GM21619 (cell line): ENCODE results near the gene TAS2R60.
A peak's percentile ranks its signal among the peaks of the same experiment; 100 is the strongest.

ENCODE experiments used
- ATAC-seq: cut with Tn5 transposase; IDR thresholded peaks from one replicate; pipeline ENCODE4 v1.9.1; 2021; ENCODE audit not compliant: unreplicated experiment

TAS2R60 gene

GRCh38 chr7:143437578-143437977, 5.7 kb upstream of the TAS2R60 start:
- ATAC-seq = peak; percentile 42

DNA sequence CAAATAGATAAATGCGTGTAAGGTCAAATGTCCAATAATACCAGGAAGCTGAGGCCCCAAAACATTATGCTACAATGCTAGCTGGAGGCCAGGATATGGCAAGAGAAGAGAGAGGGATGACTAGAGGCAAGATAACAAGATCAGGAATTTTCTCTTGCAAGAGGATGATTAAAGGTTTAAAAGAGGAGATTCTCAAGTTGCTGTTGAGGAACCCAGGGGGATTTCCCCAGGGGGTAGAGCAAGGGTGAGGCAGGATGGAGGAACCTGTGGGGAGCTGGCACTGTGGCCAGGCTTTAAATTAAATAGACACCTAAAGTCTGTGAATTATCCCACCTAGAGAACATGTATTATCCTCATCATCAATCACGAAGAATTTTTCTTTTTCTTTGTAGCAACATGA, 3.4 kb upstream of the TAS2R60 start:
- no peak for ATAC-seq

- ATAC-seq = no peak
Observed at GRCh38 chr7:143444063-143444782, 970 bp downstream of the TAS2R60 start.

GRCh38 chr7:143444785-143445184, 1.5 kb downstream of the TAS2R60 start:
- no peak for ATAC-seq

DNA sequence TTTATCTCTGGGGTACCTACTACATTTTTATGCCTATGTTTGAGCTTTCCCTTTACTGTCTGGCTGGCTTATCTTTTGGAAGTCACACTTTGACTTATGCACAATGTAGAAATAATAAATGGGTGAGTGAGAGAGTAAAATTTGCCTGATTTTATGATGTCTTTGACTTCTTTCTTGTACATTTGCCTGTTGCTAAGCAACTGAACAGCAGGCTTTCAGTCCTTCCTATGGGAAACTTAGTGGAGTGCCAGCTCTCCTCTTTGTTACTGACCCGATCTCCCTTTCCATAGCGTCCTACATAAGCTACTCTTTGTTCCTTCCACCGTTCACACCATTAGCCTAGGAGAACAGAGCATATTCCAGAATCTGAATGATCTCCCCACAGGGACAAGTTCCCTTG, 4.2 kb downstream of the TAS2R60 start:
- no peak for ATAC-seq

DNA sequence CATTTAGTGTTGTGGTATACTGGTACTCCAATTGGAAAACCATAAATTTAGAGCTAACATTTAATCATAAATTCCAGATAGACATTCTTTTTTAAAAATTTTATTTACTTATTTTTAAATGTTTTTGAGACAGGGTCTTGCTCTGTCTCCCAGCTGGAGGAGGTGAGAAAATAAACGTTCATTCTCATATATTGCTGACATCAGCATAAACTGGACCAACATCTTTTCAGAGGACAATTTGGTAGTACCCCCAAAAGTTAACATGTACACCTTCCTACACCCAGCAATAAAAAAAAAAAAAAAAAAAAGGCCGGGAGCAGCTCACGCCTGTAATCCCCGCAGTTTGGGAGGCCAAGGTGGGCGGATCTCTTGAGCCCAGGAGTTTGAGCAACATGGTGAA, 5.2 kb downstream of the TAS2R60 start:
- ATAC-seq = no peak

GRCh38 chr7:143449793-143450192, 6.5 kb downstream of the TAS2R60 start:
- ATAC-seq = no peak

DNA sequence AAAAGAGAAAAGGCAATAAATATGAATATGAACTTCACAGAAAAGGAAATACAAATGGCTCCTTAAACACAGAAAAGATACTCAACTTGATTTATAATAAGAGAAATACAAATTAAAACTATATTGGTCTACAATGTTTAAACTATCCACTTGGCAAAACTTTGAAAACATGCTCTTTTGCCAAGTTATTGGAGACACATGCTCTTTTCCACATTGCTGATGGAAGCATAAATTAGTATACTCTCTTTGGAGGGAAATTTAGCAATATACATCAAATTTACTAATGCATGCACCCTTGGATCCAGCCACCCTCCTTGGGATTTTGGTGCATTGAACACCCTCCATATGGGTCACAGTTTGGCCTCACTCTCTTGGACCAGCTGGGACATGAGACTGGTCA, 7.9 kb downstream of the TAS2R60 start:
- no peak for ATAC-seq

DNA sequence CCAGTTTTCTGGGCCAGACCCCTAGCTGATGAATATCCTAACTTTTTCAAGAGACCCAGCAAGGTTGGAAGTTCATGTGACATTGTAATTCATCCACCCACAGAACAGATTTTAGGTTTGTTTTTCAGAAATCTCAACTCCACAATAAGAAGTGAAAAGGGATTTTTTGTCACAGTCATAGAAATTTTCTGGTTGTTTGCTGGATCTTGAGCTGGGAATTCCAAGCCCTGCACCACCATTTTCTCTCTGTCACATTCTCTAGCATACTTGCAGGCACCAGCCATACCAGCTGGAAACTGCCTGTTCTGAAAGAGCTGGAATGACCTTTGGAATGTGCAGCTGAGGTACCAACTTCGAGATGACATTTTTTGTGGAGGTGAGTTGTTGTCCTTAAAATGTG, 8.5 kb downstream of the TAS2R60 start:
- ATAC-seq = no peak

GRCh38 chr7:143452495-143452894, 9.2 kb downstream of the TAS2R60 start:
- ATAC-seq = no peak

DNA sequence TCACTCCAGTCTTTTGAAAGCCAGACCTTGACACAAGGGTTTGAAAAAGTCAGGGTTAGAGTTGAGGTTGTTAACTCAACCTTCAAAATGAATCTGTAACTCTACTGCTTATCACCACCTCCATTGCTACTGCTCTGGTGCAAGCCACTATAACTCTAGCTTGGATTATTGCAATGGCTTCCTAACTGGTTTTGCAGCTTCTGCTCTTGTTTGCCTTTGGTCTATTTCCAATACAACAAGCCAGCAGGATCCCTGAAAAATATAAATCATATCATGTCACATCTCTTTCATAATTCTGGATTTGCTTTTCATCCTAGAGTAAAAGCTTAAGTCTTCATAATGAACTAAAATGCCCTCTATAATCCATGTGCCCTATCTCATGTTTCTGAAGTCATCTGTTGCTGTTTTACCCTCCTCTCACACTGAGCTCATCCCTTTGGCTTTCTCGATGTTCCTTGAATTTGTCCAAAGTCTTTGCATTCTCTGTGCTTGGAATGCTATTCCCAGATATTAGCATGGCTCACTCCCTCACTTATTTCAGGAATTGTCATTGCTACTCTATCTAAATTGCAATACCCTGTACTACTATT, 10.9 kb downstream of the TAS2R60 start:
- no peak for ATAC-seq

DNA sequence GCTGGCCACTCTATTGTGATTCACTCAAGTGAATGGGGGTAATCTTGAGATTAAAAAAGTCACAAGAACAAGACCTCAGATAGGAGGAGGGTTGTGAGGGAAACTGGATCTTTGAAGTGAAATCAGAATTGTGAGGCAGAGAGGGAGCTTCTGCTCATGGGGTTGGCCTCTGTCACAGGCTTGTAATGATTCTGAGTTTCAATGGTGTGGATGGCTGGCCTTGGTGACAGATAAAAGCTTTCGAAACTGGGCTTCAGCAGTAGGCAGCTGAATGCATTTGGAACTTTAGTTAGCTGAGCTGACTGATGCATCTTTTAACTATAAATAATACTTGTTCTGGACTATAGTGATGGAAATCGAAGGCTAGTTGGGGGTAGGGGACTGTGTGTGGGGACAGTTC, 12.2 kb downstream of the TAS2R60 start:
- no peak for ATAC-seq

- ATAC-seq = no peak
Observed at GRCh38 chr7:143455942-143456341, 12.7 kb downstream of the TAS2R60 start.

GRCh38 chr7:143456992-143457793, 13.9 kb downstream of the TAS2R60 start:
- no peak for ATAC-seq

DNA sequence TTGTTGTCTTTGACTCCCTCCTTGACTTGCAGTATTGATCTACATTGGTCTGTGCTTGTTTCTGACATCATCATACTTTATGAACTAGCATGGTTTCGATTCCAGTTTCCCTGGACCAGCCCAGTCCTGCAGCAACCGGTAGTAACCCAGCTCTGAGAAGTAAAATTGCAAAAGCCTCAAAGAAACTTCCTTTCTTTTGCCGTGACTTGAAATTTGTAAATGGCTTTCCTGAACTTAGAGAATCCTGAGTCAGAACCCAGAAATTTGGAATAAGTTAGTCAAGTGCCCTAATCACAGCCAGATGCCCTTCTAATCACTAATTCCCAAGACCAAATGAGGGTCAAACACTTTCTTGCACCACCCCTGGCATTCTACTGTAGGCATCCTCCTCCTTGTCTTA, 15.0 kb downstream of the TAS2R60 start:
- ATAC-seq = peak; percentile 78

GRCh38 chr7:143458681-143459080, 15.4 kb downstream of the TAS2R60 start:
- no peak for ATAC-seq

GRCh38 chr7:143459359-143459758, 16.1 kb downstream of the TAS2R60 start:
- ATAC-seq = no peak

- no peak for ATAC-seq
Observed at GRCh38 chr7:143460271-143460979, 17.2 kb downstream of the TAS2R60 start.

GRCh38 chr7:143462045-143462444, 18.8 kb downstream of the TAS2R60 start:
- no peak for ATAC-seq

DNA sequence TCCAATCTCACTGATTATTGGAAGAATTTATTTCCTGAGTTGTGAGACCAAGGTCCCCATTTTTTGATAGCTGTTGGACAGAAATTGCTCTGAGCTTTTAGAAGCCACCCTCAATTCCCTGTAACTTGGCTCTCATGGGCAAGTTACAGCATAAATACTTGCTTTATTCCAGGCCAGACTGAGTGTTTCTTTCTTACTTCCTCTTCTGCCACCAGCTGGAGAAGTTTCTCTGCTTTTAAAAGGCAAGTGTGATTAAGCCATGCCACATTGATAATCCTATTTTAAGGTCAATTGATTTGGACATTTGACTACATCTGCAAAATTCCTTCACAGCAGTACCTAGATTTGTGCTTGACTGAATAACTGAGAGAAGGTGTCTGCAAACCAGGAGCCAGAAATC, 20.3 kb downstream of the TAS2R60 start:
- no peak for ATAC-seq

- ATAC-seq = no peak
Observed at GRCh38 chr7:143463957-143464356, 20.7 kb downstream of the TAS2R60 start.
